IPS-20b (cell line): Measurements from ENCODE around the gene TCF19.

ENCODE experiments used
- H3K27ac ChIP-seq: one replicate; pipeline ENCODE4 v1.5.1; 2013; ENCODE audit warnings: low read length
- H3K27me3 ChIP-seq: 2 replicates; pipeline ENCODE4 v1.6.1; 2013; ENCODE audit warnings: mild to moderate bottlenecking, low read length, inconsistent platforms; ENCODE audit not compliant: insufficient read depth
- H3K36me3 ChIP-seq: 2 replicates; pipeline ENCODE4 v1.6.1; 2013; ENCODE audit warnings: low read depth, mild to moderate bottlenecking, inconsistent platforms, low read length, moderate library complexity; ENCODE audit not compliant: insufficient read depth
- H3K4me1 ChIP-seq: 2 replicates; pipeline ENCODE4 v1.6.1; 2013; ENCODE audit warnings: mild to moderate bottlenecking, control low read depth, inconsistent platforms, low read length, moderate library complexity; ENCODE audit not compliant: insufficient read depth
- H3K4me3 ChIP-seq: 2 replicates; pipeline ENCODE4 v1.5.1; 2013; ENCODE audit warnings: mild to moderate bottlenecking, low read length, inconsistent platforms
- H3K9ac ChIP-seq: 2 replicates; pipeline ENCODE4 v1.6.1; 2013; ENCODE audit warnings: low read depth, mild to moderate bottlenecking, inconsistent platforms, low read length, moderate library complexity
- H3K9me3 ChIP-seq: 2 replicates; pipeline ENCODE4 v1.6.1; 2013; ENCODE audit warnings: mild to moderate bottlenecking, low read depth, low read length, inconsistent platforms; ENCODE audit not compliant: insufficient read depth

TCF19 gene

DNA sequence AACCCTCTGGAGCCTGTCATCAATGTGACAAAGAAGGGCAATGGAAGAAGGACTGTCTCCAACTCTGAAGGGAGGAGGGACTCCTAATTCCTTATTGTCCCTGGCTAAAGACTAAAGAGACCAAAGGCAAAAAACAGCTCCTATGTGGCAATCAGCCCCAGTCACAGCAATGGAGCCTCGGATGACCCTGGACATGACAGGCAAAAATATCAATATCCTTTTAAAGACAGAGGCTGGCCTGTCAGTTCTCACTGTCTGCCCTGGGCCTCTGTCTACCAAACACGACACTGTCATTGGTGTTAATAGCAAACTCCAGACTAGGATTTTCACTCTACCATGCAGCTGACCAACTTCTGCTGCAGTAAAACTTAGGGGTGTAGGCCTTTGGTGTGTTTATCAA, 50.1 kb downstream of the TCF19 start:
- no peaks in the 10 kb centered on the region for H3K36me3 ChIP-seq
- H3K9ac ChIP-seq, result no peak overlapping the region
- H3K27ac ChIP-seq, result no peak overlapping the region
- no peak overlapping the region for H3K4me3 ChIP-seq
- H3K9me3 ChIP-seq, result no peaks in the 10 kb centered on the region
- H3K27me3 ChIP-seq, result no peaks in the 10 kb centered on the region
- H3K4me1 ChIP-seq, result peaks cover 15% of the 10 kb centered on the region

- peaks cover 9% of the 10 kb centered on the region; the same call in 1 of the 2 replicates for H3K4me1 ChIP-seq
- no peaks in the 10 kb centered on the region for H3K36me3 ChIP-seq
- no peak overlapping the region for H3K4me3 ChIP-seq
- no peaks in the 10 kb centered on the region for H3K27me3 ChIP-seq
- H3K9me3 ChIP-seq, result no peaks in the 10 kb centered on the region
- H3K9ac ChIP-seq, result no peak overlapping the region
- H3K27ac ChIP-seq, result no peak overlapping the region
Observed at GRCh38 chr6:31209137-31209536, 50.7 kb downstream of the TCF19 start.

GRCh38 chr6:31210123-31210522, 51.7 kb downstream of the TCF19 start:
- Histone ChIP-seq H3K36me3 (no peaks in the 10 kb centered on the region), H3K4me3 (no peak overlapping the region), H3K27ac (no peak overlapping the region), H3K27me3 (no peaks in the 10 kb centered on the region), H3K9me3 (no peaks in the 10 kb centered on the region), H3K9ac (no peak overlapping the region), H3K4me1 (peaks cover 8% of the 10 kb centered on the region; the same call in 1 of the 2 replicates)

DNA sequence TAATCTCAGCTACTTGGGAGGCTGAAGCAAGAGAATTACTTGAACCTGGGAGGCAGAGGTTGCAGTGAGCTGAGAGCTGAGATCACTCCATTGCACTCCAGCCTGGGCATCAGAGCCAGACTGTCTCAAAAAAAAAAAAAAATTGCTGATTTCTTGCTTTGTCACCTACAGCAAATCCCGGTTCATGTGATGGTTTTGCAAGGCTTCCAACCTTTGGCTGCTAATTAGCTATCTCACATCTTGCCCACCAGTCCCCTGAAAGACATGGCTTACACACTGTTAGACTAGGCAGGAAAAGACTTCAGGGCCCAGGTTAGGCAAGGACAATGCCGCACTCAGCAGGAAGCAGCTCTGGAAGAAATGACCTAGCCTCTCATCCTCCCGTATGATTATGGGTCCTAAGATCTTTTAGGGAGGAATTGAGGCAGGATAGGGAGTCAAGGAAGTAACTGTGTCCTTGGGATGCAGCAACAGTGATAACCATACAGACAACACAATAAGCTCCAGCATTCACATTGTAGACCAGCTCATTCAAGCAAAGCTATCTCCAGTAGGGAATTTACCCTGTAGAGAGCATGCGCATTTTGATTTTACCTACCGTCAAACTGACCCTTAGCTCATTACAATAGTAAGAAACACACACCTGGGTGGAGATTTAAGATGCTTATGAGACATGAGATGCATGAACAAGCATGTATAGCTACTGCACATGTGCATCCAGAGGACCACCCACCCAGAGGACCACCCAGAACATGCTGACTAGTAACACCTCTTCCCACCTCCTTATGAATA, 52.5 kb downstream of the TCF19 start:
- H3K4me3 ChIP-seq, result no peak overlapping the region
- peaks cover 3% of the 10 kb centered on the region for H3K9me3 ChIP-seq
- H3K9ac ChIP-seq, result no peak overlapping the region
- H3K4me1 ChIP-seq, result peaks cover 8% of the 10 kb centered on the region; the same call in 1 of the 2 replicates
- no peaks in the 10 kb centered on the region for H3K27me3 ChIP-seq
- H3K36me3 ChIP-seq, result no peaks in the 10 kb centered on the region
- no peak overlapping the region for H3K27ac ChIP-seq
